Right lobe of liver (tissue), 6 donors: ENCODE measurements around the gene AJAP1. TPM values are rescaled to one million over a fixed set of nuclear protein-coding genes. Genes with fewer than 3 reads are reported as not detected.

ENCODE experiments used
- ATAC-seq, 4 donors: fragments of 200-7000 bp; cut with Tn5 transposase; one replicate each; pipeline ENCODE4 v1.9.1; 2020; ENCODE audit warnings: mild to moderate bottlenecking in 4 of 4, moderate library complexity in 4 of 4
- DNase-seq, 3 donors: peaks; one replicate each; pipeline ENCODE4 v3.0.0-alpha.2; 2020
- H3K27ac ChIP-seq, 3 donors: fragments of 200-600 bp; one replicate each; pipeline ENCODE4 v1.8.0; 2022
- H3K27me3 ChIP-seq, 2 donors: fragments of 200-600 bp; one replicate each; pipeline ENCODE4 v1.8.0; 2022
- H3K36me3 ChIP-seq, 4 donors: fragments of 200-600 bp; sonication (generic) in 1 of 4; one replicate each; pipeline versions ENCODE4 v1.5.1 to v1.8.0; 2017 to 2022; ENCODE audit warnings: control low read depth in 1 of 4
- H3K4me1 ChIP-seq, 4 donors: fragments of 200-600 bp; sonication (generic) in 1 of 4; one replicate each; pipeline versions ENCODE4 v1.5.1 to v1.8.0; 2017 to 2022; ENCODE audit warnings: control low read depth in 1 of 4
- H3K4me3 ChIP-seq, 3 donors: fragments of 200-600 bp; one replicate each; pipeline ENCODE4 v1.8.0; 2022
- H3K9me3 ChIP-seq, 4 donors: fragments of 200-600 bp; sonication (generic) in 1 of 4; one replicate each; pipeline versions ENCODE4 v1.5.1 to v1.8.0; 2017 to 2022; ENCODE audit warnings: control low read depth in 1 of 4
- POLR2A ChIP-seq: fragments of 450-650 bp; IDR thresholded peaks from one replicate; pipeline ENCODE4 v1.6.1; 2017; ENCODE audit warnings: antibody characterized with exemption, mild to moderate bottlenecking
- WGBS: methylation state at CpG from one replicate; pipeline ENCODE4 v1.1.6; 2018; ENCODE audit warnings: low coverage, low lambda C conversion rate; ENCODE audit not compliant: insufficient coverage; ENCODE audit errors: missing lambda C conversion rate; 5-methylcytosine and 5-hydroxymethylcytosine counted together
- intact Hi-C, 2 donors: fragments of 100-400 bp; cut with DNase I; formaldehyde crosslinking; loops; one replicate each; pipeline versions ENCODE4 v1.11.2 to v1.14.1; 2022
- total RNA-seq, 6 experiments: library from RNA; depleted of rRNA in 2 of 6; stranded (reverse); fragments of >200 nt in 2 of 6; fragmentation: NEBNext Ultra II Directional in 3 of 6; extraction: Animal tissue kit (Norgen Biotek cat#: 25700) in 3 of 6; gene quantifications; one replicate each; pipeline versions ENCODE4 v1.1.0 to v1.2.4, GENCODE V29; 2016 to 2023
- TF ChIP-seq, protein P1 (sequence below), 4 donors: fragments of 200-600 bp in 3 of 4; fragments of 450-650 bp in 1 of 4; IDR thresholded peaks; one replicate each; pipeline versions ENCODE4 v1.5.1 to v1.8.0; 2016 to 2022; ENCODE audit warnings: antibody characterized with exemption in 4 of 4, mild to moderate bottlenecking in 2 of 4
- donor health status: DM: no; HTN: yes; CAD: no.
- donor health status: DM: no; HTN: no; CAD: no.
- donor health status: DM: no; HTN: no; CAD: no.
- donor health status: DM: no; HTN: yes; CAD: no.
- donor health status: DM: no; HTN: yes; CAD: no.

The AJAP1 gene
- total RNA-seq, 6 experiments from 2014 or later, result 0.06 to 0.35 (median 0.13) TPM

DNA sequence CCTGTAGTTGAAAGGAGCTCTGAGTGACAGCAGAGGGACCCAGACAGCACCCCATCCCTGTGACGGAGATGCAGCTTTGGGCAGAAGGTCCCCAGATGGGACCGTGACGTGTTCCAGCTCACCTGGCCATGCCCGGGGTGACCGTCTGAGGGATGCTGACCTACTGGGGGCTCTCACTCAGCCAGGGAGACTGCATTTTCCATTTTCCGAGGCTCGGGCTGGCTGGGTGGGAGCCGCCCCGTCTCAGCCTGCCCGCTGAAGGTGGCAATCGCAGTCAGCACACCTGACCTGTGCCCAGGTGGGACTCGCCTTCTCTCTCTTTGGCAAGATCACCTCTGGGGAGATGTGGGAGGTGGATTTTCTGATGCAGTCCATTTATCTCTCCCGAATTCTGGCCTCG lies 127.2 kb downstream of the AJAP1 start:
- intact Hi-C loops, result no loop called here
- no peak for ATAC-seq
- DNase-seq, result no peak
- Histone ChIP-seq H3K4me3 (no peak overlapping the region), H3K4me1 (no peaks in the 10 kb centered on the region), H3K27me3 (no peaks in the 10 kb centered on the region), H3K27ac (no peak overlapping the region), H3K36me3 (no peaks in the 10 kb centered on the region), H3K9me3 (no peaks in the 10 kb centered on the region)
- WGBS, result 64% methylated on average over 4 of the region's 14 CpGs
- TF ChIP-seq POLR2A, result no peak
- TF ChIP-seq, protein P1, sequence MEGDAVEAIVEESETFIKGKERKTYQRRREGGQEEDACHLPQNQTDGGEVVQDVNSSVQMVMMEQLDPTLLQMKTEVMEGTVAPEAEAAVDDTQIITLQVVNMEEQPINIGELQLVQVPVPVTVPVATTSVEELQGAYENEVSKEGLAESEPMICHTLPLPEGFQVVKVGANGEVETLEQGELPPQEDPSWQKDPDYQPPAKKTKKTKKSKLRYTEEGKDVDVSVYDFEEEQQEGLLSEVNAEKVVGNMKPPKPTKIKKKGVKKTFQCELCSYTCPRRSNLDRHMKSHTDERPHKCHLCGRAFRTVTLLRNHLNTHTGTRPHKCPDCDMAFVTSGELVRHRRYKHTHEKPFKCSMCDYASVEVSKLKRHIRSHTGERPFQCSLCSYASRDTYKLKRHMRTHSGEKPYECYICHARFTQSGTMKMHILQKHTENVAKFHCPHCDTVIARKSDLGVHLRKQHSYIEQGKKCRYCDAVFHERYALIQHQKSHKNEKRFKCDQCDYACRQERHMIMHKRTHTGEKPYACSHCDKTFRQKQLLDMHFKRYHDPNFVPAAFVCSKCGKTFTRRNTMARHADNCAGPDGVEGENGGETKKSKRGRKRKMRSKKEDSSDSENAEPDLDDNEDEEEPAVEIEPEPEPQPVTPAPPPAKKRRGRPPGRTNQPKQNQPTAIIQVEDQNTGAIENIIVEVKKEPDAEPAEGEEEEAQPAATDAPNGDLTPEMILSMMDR (IDR thresholded peaks at IDR 0.05), result no peak

DNA sequence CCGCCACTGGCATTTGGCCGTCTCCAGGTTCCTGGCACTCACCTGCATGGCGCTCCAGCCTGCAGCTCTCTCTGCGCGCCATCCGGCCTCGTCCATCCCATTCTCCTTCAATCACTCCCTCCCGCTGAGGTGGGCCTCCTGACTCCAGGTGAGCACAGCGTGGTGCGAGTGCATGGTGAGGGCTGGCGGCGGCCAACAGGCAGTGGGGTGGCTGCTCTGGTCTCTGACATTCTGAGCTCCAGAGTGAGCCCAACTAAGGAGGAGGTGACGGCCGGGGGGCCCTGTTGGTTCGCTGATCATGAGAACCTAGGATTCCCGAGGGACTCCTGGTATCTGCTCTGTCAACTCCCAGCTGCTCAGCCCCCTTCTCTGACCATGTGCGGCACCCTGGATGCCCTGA lies 130.4 kb downstream of the AJAP1 start:
- no peak overlapping the region for H3K27ac ChIP-seq
- H3K9me3 ChIP-seq, result no peaks in the 10 kb centered on the region
- no peak for ATAC-seq
- no peaks in the 10 kb centered on the region for H3K4me1 ChIP-seq
- no peak overlapping the region for H3K4me3 ChIP-seq
- DNase-seq, result no peak
- no peak for TF ChIP-seq POLR2A
- TF ChIP-seq, protein P1 (IDR thresholded peaks at IDR 0.05), result no peak
- WGBS, result 81% methylated on average over 3 of the region's 17 CpGs
- intact Hi-C loops, result no loop called here
- no peaks in the 10 kb centered on the region for H3K36me3 ChIP-seq
- H3K27me3 ChIP-seq, result no peaks in the 10 kb centered on the region

GRCh38 chr1:4786055-4786454 lies 131.6 kb downstream of the AJAP1 start:
- no peak overlapping the region for H3K4me3 ChIP-seq
- no peaks in the 10 kb centered on the region for H3K9me3 ChIP-seq
- DNase-seq (peak in 1 of 3 donors; percentile 9), ATAC-seq (no peak)
- WGBS, result 69% methylated on average over 5 of the region's 8 CpGs
- intact Hi-C loops, result no loop called here
- H3K27ac ChIP-seq, result no peak overlapping the region
- TF ChIP-seq, protein P1 (IDR thresholded peaks at IDR 0.05), result no peak
- TF ChIP-seq POLR2A, result no peak
- H3K27me3 ChIP-seq, result no peaks in the 10 kb centered on the region
- no peaks in the 10 kb centered on the region for H3K36me3 ChIP-seq
- H3K4me1 ChIP-seq, result no peaks in the 10 kb centered on the region

DNA sequence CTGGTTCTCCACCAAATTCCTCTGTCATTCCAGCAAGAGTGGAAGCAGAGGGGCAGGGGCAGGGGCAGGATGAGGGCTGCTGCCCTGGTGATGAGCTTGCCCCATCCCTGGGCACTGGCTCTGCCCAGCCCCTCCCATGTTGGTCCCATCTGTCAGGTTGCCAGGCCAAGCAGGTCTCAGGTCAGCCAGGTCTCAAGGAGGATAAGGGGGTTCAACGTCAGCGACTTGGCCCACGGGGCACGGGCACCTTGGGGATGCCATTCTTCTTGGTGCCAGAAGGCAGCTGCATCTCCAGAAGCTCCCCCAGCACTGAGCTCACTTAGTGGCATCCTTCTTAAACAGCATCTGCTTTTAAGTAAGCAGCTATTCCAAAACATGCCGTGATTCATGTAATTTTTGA lies 133.1 kb downstream of the AJAP1 start:
- DNase-seq, result peak in 1 of 3 donors; percentile 39
- WGBS, result 60% methylated on average over 1 of the region's 5 CpGs
- intact Hi-C loops, result no loop called here
- H3K9me3 ChIP-seq, result no peaks in the 10 kb centered on the region
- no peaks in the 10 kb centered on the region for H3K36me3 ChIP-seq
- no peaks in the 10 kb centered on the region for H3K4me1 ChIP-seq
- no peak overlapping the region for H3K4me3 ChIP-seq
- no peak for TF ChIP-seq POLR2A
- TF ChIP-seq, protein P1 (IDR thresholded peaks at IDR 0.05), result no peak
- H3K27ac ChIP-seq, result no peak overlapping the region
- ATAC-seq, result no peak
- no peaks in the 10 kb centered on the region for H3K27me3 ChIP-seq

DNA sequence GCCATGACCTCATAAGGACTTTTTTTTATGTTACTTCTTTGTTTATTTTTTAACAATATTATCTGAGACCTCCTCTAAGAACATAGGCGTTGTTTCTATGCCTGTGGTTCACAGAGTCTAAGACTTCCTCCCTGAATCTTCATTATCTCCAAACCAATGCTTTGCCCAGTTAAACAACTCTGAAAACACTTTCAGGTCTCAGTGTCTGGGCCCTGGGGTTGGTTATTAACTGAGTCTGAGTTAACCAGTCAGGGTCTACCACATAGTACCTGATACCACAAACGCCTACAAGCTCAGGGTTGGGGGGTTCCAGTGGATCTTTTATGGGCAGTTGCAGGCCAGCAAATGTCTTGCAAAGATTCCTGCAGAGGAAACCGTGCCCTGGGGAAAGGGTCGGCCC lies 138.2 kb downstream of the AJAP1 start:
- no peaks in the 10 kb centered on the region for H3K27me3 ChIP-seq
- no peak for DNase-seq
- H3K4me3 ChIP-seq, result no peak overlapping the region
- H3K9me3 ChIP-seq, result no peaks in the 10 kb centered on the region
- WGBS, result 44% methylated on average over 2 of the region's 4 CpGs
- no peak for ATAC-seq
- TF ChIP-seq, protein P1 (IDR thresholded peaks at IDR 0.05), result no peak
- no peak for TF ChIP-seq POLR2A
- H3K27ac ChIP-seq, result no peak overlapping the region
- no peaks in the 10 kb centered on the region for H3K4me1 ChIP-seq
- no peaks in the 10 kb centered on the region for H3K36me3 ChIP-seq
- intact Hi-C loops, result no loop called here
